DOHH2 (cell line): ENCODE results near the gene ROGDI.

ENCODE experiments used
- H3F3A ChIP-seq: fragments of 200-600 bp; sonication (generic), shearing (Covaris generic); 2 replicates; pipeline ENCODE4 v1.6.0; 2016; ENCODE audit warnings: antibody characterized with exemption, mild to moderate bottlenecking; ENCODE audit not compliant: control insufficient read depth, insufficient read depth
- H3K27ac ChIP-seq: fragments of 200-600 bp; sonication (generic); 2 replicates; pipeline ENCODE4 v1.5.1; 2014; ENCODE audit warnings: low read depth, mild to moderate bottlenecking, low read length, moderate library complexity
- H3K27me3 ChIP-seq: fragments of 200-600 bp; sonication (generic); 2 replicates; pipeline ENCODE4 v1.6.1; 2014; ENCODE audit warnings: mild to moderate bottlenecking, low read length, mixed read lengths; ENCODE audit not compliant: control insufficient read depth
- H3K36me3 ChIP-seq: fragments of 200-600 bp; sonication (generic); 2 replicates; pipeline ENCODE4 v1.6.1; 2014; ENCODE audit warnings: mild to moderate bottlenecking, low read length, moderate library complexity, mixed read lengths; ENCODE audit not compliant: control insufficient read depth
- H3K4me1 ChIP-seq: fragments of 200-600 bp; sonication (generic); 2 replicates; pipeline ENCODE4 v1.6.1; 2014; ENCODE audit warnings: mild to moderate bottlenecking, low read length, mixed read lengths; ENCODE audit not compliant: control insufficient read depth
- H3K4me2 ChIP-seq: fragments of 200-600 bp; sonication (generic); 2 replicates; pipeline ENCODE4 v1.6.0; 2014; ENCODE audit warnings: mild to moderate bottlenecking, low read length, moderate library complexity
- H3K4me3 ChIP-seq: fragments of 200-600 bp; sonication (generic); 2 replicates; pipeline ENCODE4 v1.5.1; 2014; ENCODE audit warnings: mild to moderate bottlenecking, low read length, mixed read lengths
- H3K79me2 ChIP-seq: fragments of 200-600 bp; sonication (generic); 2 replicates; pipeline ENCODE4 v1.6.1; 2014; ENCODE audit warnings: mild to moderate bottlenecking, low read length, mixed read lengths; ENCODE audit not compliant: control insufficient read depth
- H3K9me2 ChIP-seq: fragments of 200-600 bp; sonication (generic); replicated peaks from 2 replicates; pipeline ENCODE4 v1.6.1; 2014; ENCODE audit warnings: mild to moderate bottlenecking, low read length, mixed read lengths; ENCODE audit not compliant: control insufficient read depth
- H3K9me3 ChIP-seq: fragments of 200-600 bp; sonication (generic); 2 replicates; pipeline ENCODE4 v1.6.1; 2014; ENCODE audit warnings: antibody characterized with exemption, low read length, mixed read lengths; ENCODE audit not compliant: control insufficient read depth, insufficient read depth
- H4K20me1 ChIP-seq: fragments of 200-600 bp; sonication (generic); 2 replicates; pipeline ENCODE4 v1.6.0; 2014; ENCODE audit warnings: low read depth, mild to moderate bottlenecking, antibody characterized with exemption, low read length, moderate library complexity; ENCODE audit not compliant: control insufficient read depth, insufficient read depth
- CTCF ChIP-seq: fragments of 200-600 bp; sonication (generic); IDR thresholded peaks from one replicate; pipeline ENCODE4 v1.5.1; 2014; ENCODE audit warnings: antibody characterized with exemption, mild to moderate bottlenecking, low read depth, low read length; ENCODE audit not compliant: poor library complexity, severe bottlenecking
- EZH2phosphoT487 ChIP-seq: fragments of 200-600 bp; sonication (generic); IDR thresholded peaks from 2 replicates; pipeline ENCODE4 v1.6.1; 2017; ENCODE audit warnings: borderline replicate concordance, mild to moderate bottlenecking, antibody characterized with exemption, low read length, moderate library complexity, mixed read lengths

Gene ROGDI

GRCh38 chr16:4798456-4798855, 4.0 kb downstream of the ROGDI start:
- H3K79me2 ChIP-seq = no peaks in the 10 kb centered on the region
- no peaks in the 10 kb centered on the region for H4K20me1 ChIP-seq
- H3K27ac ChIP-seq = no peak overlapping the region
- peaks cover 26% of the 10 kb centered on the region for H3K4me1 ChIP-seq
- peaks cover 7% of the 10 kb centered on the region; the same call in 1 of the 2 replicates for H3F3A ChIP-seq
- no peaks in the 10 kb centered on the region for H3K9me2 ChIP-seq
- H3K4me3 ChIP-seq = no peak overlapping the region
- no peak overlapping the region for H3K4me2 ChIP-seq
- no peaks in the 10 kb centered on the region for H3K36me3 ChIP-seq
- no peaks in the 10 kb centered on the region for H3K9me3 ChIP-seq
- H3K27me3 ChIP-seq = no peaks in the 10 kb centered on the region
- TF ChIP-seq EZH2phosphoT487 (no peak), CTCF (no peak)

- Histone ChIP-seq H3K36me3 (no peaks in the 10 kb centered on the region), H3K4me3 (no peak overlapping the region), H3K27ac (no peak overlapping the region), H4K20me1 (no peaks in the 10 kb centered on the region), H3K9me3 (no peaks in the 10 kb centered on the region), H3K4me2 (no peak overlapping the region), H3K27me3 (no peaks in the 10 kb centered on the region), H3K79me2 (no peaks in the 10 kb centered on the region), H3K9me2 (no peaks in the 10 kb centered on the region), H3F3A (0 out of 2 replicates have a peak, but pooled peaks cover 2% of the 10 kb centered on the region), H3K4me1 (peaks cover 20% of the 10 kb centered on the region)
- TF ChIP-seq EZH2phosphoT487 (no peak), CTCF (no peak)
These were observed 4.6 kb downstream of the ROGDI start for GRCh38 chr16:4797805-4798252.

- Histone ChIP-seq H4K20me1 (no peaks in the 10 kb centered on the region), H3K27me3 (no peaks in the 10 kb centered on the region), H3K9me2 (no peaks in the 10 kb centered on the region), H3K4me2 (no peak overlapping the region), H3K79me2 (no peaks in the 10 kb centered on the region), H3K27ac (no peak overlapping the region), H3K4me1 (peaks cover 20% of the 10 kb centered on the region), H3K36me3 (no peaks in the 10 kb centered on the region), H3K4me3 (no peak overlapping the region), H3F3A (0 out of 2 replicates have a peak, but pooled peaks cover 2% of the 10 kb centered on the region), H3K9me3 (no peaks in the 10 kb centered on the region)
- TF ChIP-seq EZH2phosphoT487 (no peak), CTCF (no peak)
These were observed 5.2 kb downstream of the ROGDI start for GRCh38 chr16:4796982-4797804.
